K562 (cell line): ENCODE measurements around the gene RHOC. TPM values are rescaled to one million over a fixed set of nuclear protein-coding genes. Genes with fewer than 3 reads are reported as not detected.

Experiments
- ZKSCAN1 ChIP-seq: fragments of 150-350 bp; IDR thresholded peaks from 2 replicates; pipeline ENCODE4 v1.6.1; 2016; ENCODE audit warnings: low read depth, low read length
- polyA plus RNA-seq, 8 experiments: library from polyadenylated mRNA; depleted of rRNA in 4 of 8; stranded (reverse) in 5 of 8; unstranded in 3 of 8; fragments of >200 nt; fragmentation: Nextera tagmentation in 2 of 8; fragmentation: Illumina TruSeq in 1 of 8; extraction: Ambion mirVana in 2 of 8; extraction: Trizol in 1 of 8; gene quantifications; 2 replicates each; pipeline versions ENCODE4 v1.2.1 to v1.2.3, GENCODE V29; 2011 to 2014; ENCODE audit warnings: inconsistent platforms in 1 of 8, missing spikeins in 1 of 8
- total RNA-seq, 7 experiments: library from RNA; depleted of rRNA in 6 of 7; stranded (reverse); fragments of >200 nt in 6 of 7; fragmentation: Illumina TruSeq in 2 of 7; extraction: Trizol in 2 of 7; gene quantifications; 2 replicates each; pipeline versions ENCODE4 v1.2.1 to v1.2.3, GENCODE V29; 2011 to 2021; ENCODE audit warnings: low replicate concordance in 1 of 7
- TF ChIP-seq, protein P1 (sequence below): sonication (generic); formaldehyde crosslinking; IDR thresholded peaks from 2 replicates; pipeline ENCODE4 v1.8.1; 2023; ENCODE audit warnings: missing genetic modification reagents, mild to moderate bottlenecking, borderline replicate concordance
- TF ChIP-seq, protein P2 (sequence below): sonication (generic); formaldehyde crosslinking; IDR thresholded peaks from 2 replicates; pipeline ENCODE4 v1.8.1; 2023; ENCODE audit warnings: mild to moderate bottlenecking, missing genetic modification reagents, moderate library complexity

RHOC gene
- total and polyA plus RNA-seq, 9 of the 15 experiments (the other 6 are each of a cell fraction or from before 2014, with no cell fraction given) = 35.2 to 364 (median 204) TPM

- TF ChIP-seq, protein P1, sequence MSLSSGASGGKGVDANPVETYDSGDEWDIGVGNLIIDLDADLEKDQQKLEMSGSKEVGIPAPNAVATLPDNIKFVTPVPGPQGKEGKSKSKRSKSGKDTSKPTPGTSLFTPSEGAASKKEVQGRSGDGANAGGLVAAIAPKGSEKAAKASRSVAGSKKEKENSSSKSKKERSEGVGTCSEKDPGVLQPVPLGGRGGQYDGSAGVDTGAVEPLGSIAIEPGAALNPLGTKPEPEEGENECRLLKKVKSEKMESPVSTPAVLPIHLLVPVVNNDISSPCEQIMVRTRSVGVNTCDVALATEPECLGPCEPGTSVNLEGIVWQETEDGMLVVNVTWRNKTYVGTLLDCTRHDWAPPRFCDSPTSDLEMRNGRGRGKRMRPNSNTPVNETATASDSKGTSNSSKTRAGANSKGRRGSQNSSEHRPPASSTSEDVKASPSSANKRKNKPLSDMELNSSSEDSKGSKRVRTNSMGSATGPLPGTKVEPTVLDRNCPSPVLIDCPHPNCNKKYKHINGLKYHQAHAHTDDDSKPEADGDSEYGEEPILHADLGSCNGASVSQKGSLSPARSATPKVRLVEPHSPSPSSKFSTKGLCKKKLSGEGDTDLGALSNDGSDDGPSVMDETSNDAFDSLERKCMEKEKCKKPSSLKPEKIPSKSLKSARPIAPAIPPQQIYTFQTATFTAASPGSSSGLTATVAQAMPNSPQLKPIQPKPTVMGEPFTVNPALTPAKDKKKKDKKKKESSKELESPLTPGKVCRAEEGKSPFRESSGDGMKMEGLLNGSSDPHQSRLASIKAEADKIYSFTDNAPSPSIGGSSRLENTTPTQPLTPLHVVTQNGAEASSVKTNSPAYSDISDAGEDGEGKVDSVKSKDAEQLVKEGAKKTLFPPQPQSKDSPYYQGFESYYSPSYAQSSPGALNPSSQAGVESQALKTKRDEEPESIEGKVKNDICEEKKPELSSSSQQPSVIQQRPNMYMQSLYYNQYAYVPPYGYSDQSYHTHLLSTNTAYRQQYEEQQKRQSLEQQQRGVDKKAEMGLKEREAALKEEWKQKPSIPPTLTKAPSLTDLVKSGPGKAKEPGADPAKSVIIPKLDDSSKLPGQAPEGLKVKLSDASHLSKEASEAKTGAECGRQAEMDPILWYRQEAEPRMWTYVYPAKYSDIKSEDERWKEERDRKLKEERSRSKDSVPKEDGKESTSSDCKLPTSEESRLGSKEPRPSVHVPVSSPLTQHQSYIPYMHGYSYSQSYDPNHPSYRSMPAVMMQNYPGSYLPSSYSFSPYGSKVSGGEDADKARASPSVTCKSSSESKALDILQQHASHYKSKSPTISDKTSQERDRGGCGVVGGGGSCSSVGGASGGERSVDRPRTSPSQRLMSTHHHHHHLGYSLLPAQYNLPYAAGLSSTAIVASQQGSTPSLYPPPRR = no peak
- TF ChIP-seq, protein P2, sequence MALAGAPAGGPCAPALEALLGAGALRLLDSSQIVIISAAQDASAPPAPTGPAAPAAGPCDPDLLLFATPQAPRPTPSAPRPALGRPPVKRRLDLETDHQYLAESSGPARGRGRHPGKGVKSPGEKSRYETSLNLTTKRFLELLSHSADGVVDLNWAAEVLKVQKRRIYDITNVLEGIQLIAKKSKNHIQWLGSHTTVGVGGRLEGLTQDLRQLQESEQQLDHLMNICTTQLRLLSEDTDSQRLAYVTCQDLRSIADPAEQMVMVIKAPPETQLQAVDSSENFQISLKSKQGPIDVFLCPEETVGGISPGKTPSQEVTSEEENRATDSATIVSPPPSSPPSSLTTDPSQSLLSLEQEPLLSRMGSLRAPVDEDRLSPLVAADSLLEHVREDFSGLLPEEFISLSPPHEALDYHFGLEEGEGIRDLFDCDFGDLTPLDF (CRISPR knock-in tag) = no peak
- TF ChIP-seq ZKSCAN1 = no peak
These were observed 19.0 kb downstream of the RHOC start (continued) for GRCh38 chr1:112687785-112688496.
